Hematopoietic multipotent progenitor cell treated with erythropoietin and hydrocortisone succinate and interleukin-3 and kit ligand, for 8 days (in vitro differentiated cells): Measurements from ENCODE around the gene AADAC.
"Not testable (repeated sequence)": the region's sequence is repeated elsewhere in the genome, so short reads cannot be mapped to it uniquely, and the experiment has no call there.

ENCODE experiments used
- DNase-seq: peaks from one replicate; pipeline ENCODE4 v3.0.0-alpha.2; 2015

Gene AADAC

DNA sequence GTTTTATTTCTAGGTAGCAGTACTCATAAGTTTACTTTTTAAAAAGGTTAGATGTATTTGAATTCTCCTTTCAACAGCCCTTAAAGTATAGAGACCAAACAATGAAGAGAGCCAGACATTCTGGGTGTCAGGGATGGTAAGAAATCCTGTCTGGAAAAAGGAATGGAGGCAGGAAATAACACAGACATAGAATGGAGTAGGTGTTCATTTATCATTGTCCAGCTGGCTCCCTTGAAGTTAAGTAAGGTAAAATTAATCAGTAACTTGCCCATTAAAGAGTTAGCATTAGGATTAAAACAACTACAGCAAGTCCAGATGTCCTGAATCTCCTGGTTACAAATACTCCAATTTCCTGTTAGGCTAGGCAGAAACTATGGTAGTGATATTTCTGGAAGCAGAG is 46.0 kb downstream of the AADAC start:
- no peak for DNase-seq

GRCh38 chr3:151863611-151864010 is 49.7 kb downstream of the AADAC start:
- no peak for DNase-seq

DNA sequence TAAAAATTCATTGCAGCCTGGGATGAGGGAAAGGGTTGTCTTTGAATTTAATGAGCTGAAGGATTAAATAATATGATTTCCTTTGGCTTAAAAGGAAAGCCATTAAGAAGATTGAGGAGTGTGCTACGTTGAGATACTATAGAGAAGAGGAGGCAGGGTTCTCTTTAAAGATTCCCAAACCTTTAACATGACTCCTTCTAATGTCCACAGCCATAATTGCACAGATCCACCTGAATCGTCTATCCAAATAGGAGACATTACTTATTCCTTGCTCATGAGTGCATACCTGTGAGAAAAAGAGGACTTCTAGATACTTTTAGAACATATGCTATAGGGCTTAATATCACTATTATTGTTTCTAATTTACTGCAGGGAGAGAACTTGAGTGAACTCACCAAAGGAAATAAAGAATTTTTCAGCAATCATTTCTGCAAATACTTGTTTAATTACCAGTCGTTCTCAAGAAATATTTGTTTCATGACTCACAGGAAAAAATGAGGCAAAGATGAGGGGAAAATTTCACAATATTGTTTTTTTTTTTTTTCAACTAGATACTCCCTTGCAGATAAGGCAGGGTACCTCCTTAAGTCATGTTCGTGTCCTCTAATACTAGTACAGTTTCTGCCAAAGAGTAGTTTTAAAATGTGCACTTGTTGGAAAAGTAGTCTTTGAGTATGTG is 50.6 kb downstream of the AADAC start:
- DNase-seq: no peak

- DNase-seq: no peak
Measured at GRCh38 chr3:151866711-151867410, 52.9 kb downstream of the AADAC start.

DNA sequence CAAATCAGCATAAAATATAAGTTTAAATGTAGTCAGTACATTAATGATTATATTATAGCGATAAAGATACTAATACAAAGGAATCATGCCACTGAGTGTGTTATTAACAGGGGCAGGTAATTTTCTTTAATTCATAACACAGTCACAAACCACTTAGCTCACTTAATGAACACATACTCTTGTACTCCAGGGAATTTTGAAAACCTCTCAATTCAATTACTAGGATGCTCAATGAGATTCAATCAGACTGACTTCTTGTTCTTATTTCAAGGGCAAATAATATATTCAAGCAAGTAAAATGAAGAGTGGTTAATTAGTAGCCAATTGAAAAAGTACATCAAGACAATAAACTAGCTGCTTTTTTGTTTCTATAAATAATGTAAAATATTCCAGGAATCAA is 53.8 kb downstream of the AADAC start:
- DNase-seq: no peak

- DNase-seq: no peak
Measured at GRCh38 chr3:151869181-151869580, 55.3 kb downstream of the AADAC start.

GRCh38 chr3:151871639-151872468 is 57.9 kb downstream of the AADAC start:
- DNase-seq: peak; percentile 75

DNA sequence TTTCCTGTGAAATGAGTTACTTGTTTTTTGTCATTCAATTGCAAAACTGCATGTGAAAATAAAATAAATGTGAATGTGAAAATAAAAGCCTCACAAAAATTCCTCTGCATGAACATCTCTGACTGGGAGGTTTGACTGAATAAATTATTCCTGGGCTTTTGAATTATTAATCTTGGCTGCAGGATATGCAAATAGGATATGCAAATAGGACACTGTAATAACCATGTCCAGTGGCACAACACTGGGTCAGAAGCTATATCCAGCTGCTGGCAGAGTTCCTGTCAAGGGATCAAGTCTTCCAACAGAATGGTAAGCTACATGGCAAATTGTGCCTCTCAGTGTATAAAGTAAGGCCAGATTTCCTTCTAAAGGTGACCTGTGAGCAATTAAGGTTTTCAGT is 59.5 kb downstream of the AADAC start, which contains the start of gene SUCNR1:
TSS of gene SUCNR1 (plus strand) at position 246 of the 400 bp plus-strand sequence. CDS start 6,250 bp downstream, outside the sequence.
- DNase-seq: peak; percentile 25

GRCh38 chr3:151874079-151874478 is 60.2 kb downstream of the AADAC start:
- not testable (repeated sequence) for DNase-seq

DNA sequence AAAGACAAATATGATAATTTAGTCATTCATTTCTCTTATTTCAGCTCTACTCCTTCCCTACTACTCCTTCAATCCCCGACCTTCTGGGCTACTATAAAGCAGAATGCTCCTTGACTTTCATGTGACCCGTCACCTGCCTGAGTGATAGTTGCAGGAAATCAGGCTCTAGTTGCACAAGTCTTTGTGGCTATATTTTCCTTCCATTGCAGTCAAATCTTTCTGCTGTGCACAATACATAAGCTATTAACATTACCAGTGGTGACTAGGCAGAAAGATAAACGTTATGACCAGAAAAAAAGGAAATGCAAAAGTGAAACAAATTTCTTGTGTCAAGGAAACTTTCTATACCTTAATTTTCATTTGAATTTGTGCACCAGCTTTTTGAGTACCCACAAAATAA is 61.8 kb downstream of the AADAC start:
- DNase-seq: peak; percentile 69

DNA sequence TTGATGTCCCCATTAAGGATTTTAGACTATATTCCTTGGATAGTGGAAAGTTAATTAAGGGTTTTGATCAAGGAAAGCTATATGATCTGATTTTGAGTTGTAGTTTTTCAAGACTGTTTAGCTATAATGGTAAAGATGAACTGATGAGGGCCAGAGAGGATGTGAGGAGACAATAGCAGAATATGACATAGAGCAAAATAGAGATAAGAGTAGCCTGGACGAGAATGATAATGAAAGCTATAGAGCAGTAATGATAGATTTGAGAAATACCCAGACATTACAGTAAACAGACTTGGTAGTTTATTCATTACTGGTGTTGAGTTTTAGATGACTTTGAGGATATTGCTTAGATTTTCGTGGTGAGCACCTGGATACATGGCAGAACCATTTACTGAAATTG is 63.4 kb downstream of the AADAC start:
- peak; percentile 79 for DNase-seq
